Thoracic aorta (tissue), 2 donors: ENCODE results near the gene CHMP4A. TPM values are rescaled to one million over a fixed set of nuclear protein-coding genes. Genes with fewer than 3 reads are reported as not detected.

Experiments used
- ATAC-seq: fragments of 150-250 bp; one replicate; pipeline ENCODE4 v1.8.0; 2017; ENCODE audit warnings: low read depth; ENCODE audit not compliant: insufficient number of reproducible peaks, low FRiP score
- DNase-seq: peaks from one replicate; pipeline ENCODE4 v3.0.0-alpha.2; 2020; ENCODE audit warnings: low spot score
- H3K27ac ChIP-seq, 2 donors: fragments of 200-600 bp; sonication (generic); 1 replicate in 1 of 2; 2 replicates in 1 of 2; pipeline ENCODE4 v1.5.1; 2016; ENCODE audit warnings: mild to moderate bottlenecking in 2 of 2, moderate library complexity in 2 of 2
- H3K27me3 ChIP-seq: fragments of 200-600 bp; sonication (generic); replicated peaks from 2 replicates; pipeline ENCODE4 v1.6.0; 2016; ENCODE audit warnings: mild to moderate bottlenecking; ENCODE audit not compliant: insufficient read depth
- H3K36me3 ChIP-seq: fragments of 200-600 bp; sonication (generic); one replicate; pipeline ENCODE4 v1.5.1; 2016
- H3K4me1 ChIP-seq, 2 donors: fragments of 200-600 bp; sonication (generic); 1 replicate in 1 of 2; 2 replicates in 1 of 2; pipeline versions ENCODE4 v1.5.1 to v1.6.0; 2016; ENCODE audit warnings: low read depth in 2 of 2, mild to moderate bottlenecking in 1 of 2; ENCODE audit not compliant: control insufficient read depth in 1 of 2
- H3K4me3 ChIP-seq: fragments of 200-600 bp; sonication (generic); 2 replicates; pipeline ENCODE4 v1.5.1; 2016; ENCODE audit warnings: mild to moderate bottlenecking
- H3K9me3 ChIP-seq: fragments of 200-600 bp; sonication (generic); 2 replicates; pipeline ENCODE4 v1.5.1; 2016
- total RNA-seq, 2 donors: library from RNA; depleted of rRNA; stranded (reverse); fragments of >200 nt; gene quantifications; one replicate each; pipeline versions ENCODE4 v1.1.0 to v1.2.3, GENCODE V29; 2016
- TF ChIP-seq, protein P1 (sequence below): fragments of 200-600 bp; sonication (generic); IDR thresholded peaks from one replicate; pipeline ENCODE4 v1.5.1; 2019; ENCODE audit warnings: antibody characterized with exemption

CHMP4A gene
- total RNA-seq, 2 donors from 2014 or later, result 33.4 to 58.3 TPM

DNA sequence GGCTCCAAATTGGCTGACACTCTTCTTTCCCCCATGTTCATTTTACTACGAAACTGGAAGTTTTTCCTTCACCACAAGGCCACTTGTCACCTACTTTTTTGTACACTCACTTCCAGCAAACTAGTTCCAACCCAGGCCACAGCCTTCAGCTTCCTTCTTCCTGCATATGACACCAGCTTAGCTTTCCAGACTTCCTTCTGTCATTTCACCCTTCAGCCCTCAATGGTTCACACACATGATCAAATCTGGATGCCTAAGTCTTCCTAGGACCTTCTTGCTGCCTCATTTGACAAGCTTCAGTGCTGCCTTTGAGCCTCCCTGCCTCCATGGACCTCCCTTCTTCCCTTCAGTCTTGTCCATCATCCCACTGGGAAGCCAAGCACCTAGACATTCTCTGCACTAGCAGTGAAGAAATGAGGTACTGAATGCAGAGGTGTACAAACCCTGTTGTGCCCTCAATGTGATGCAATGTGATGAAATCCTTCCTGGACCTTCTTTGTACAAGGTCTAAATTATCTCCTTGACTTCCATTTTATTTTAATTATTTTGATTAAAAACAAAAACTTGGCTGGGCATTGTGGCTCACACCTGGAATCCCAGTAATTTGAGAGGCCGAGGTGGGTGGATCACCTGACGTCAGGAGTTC is 45.7 kb downstream of the CHMP4A start:
- ATAC-seq, result no peak
- H3K36me3 ChIP-seq, result peaks cover 43% of the 10 kb centered on the region
- H3K9me3 ChIP-seq, result no peaks in the 10 kb centered on the region

GRCh38 chr14:24165785-24166184 is 47.5 kb downstream of the CHMP4A start:
- Histone ChIP-seq H3K27me3 (no peaks in the 10 kb centered on the region), H3K9me3 (no peaks in the 10 kb centered on the region), H3K4me3 (no peak overlapping the region), H3K4me1 (peaks cover 15 to 34% of the 10 kb centered on the region in 2 donors), H3K27ac (no peak overlapping the region), H3K36me3 (peaks cover 43% of the 10 kb centered on the region)
- DNase-seq (no peak), ATAC-seq (no peak)
- TF ChIP-seq, protein P1, sequence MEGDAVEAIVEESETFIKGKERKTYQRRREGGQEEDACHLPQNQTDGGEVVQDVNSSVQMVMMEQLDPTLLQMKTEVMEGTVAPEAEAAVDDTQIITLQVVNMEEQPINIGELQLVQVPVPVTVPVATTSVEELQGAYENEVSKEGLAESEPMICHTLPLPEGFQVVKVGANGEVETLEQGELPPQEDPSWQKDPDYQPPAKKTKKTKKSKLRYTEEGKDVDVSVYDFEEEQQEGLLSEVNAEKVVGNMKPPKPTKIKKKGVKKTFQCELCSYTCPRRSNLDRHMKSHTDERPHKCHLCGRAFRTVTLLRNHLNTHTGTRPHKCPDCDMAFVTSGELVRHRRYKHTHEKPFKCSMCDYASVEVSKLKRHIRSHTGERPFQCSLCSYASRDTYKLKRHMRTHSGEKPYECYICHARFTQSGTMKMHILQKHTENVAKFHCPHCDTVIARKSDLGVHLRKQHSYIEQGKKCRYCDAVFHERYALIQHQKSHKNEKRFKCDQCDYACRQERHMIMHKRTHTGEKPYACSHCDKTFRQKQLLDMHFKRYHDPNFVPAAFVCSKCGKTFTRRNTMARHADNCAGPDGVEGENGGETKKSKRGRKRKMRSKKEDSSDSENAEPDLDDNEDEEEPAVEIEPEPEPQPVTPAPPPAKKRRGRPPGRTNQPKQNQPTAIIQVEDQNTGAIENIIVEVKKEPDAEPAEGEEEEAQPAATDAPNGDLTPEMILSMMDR, result no peak

More for the DNA sequence above, 45.7 kb downstream of the CHMP4A start:
- H3K4me3 ChIP-seq, result no peak overlapping the region
- DNase-seq, result no peak
- TF ChIP-seq, protein P1, result no peak
- no peaks in the 10 kb centered on the region for H3K27me3 ChIP-seq
- no peak overlapping the region for H3K27ac ChIP-seq
- H3K4me1 ChIP-seq, result peaks cover 8 to 33% of the 10 kb centered on the region in 2 donors

DNA sequence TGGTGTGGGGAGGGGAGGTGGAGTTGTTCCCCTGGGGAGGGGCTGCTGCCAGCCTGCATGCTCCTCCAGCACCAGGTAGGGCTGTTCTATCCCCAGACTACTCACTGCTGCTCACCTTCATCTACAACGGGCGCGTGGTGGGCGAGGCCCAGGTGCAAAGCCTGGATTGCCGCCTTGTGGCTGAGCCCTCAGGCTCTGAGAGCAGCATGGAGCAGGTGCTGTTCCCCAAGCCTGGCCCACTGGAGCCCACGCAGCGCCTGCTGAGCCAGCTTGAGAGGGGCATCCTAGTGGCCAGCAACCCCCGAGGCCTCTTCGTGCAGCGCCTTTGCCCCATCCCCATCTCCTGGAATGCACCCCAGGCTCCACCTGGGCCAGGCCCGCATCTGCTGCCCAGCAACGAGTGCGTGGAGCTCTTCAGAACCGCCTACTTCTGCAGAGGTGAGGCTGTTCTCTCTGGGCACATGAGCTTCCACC is 48.7 kb downstream of the CHMP4A start:
- TF ChIP-seq, protein P1, result no peak
- Histone ChIP-seq H3K27me3 (no peaks in the 10 kb centered on the region), H3K4me3 (no peak overlapping the region), H3K27ac (no peak overlapping the region), H3K4me1 (peaks cover 15 to 38% of the 10 kb centered on the region in 2 donors), H3K9me3 (no peaks in the 10 kb centered on the region), H3K36me3 (peaks cover 48% of the 10 kb centered on the region)
- ATAC-seq (no peak), DNase-seq (no peak)

DNA sequence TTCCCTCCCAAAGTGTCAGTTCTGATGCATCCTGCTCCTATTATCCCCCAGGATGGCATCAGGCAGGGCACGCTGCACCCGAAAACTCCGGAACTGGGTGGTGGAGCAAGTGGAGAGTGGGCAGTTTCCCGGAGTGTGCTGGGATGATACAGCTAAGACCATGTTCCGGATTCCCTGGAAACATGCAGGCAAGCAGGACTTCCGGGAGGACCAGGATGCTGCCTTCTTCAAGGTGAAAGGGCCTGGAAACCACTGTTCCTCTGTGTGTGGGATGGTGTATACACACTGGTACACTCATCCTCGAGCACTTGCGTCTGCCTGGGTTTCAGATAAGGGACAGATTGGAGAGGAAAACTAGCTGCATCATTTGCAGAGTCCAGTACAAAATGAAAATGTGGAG is 51.2 kb downstream of the CHMP4A start:
- no peaks in the 10 kb centered on the region for H3K27me3 ChIP-seq
- H3K36me3 ChIP-seq, result peaks cover 63% of the 10 kb centered on the region
- TF ChIP-seq, protein P1, result no peak
- peaks cover 15 to 38% of the 10 kb centered on the region in 2 donors for H3K4me1 ChIP-seq
- peak overlapping the region; percentile 90 for H3K4me3 ChIP-seq
- ATAC-seq, result no peak
- no peaks in the 10 kb centered on the region for H3K9me3 ChIP-seq
- no peak for DNase-seq
- H3K27ac ChIP-seq, result peak overlapping the region; percentile 87 to 88

GRCh38 chr14:24160850-24161804 is 52.2 kb downstream of the CHMP4A start, which contains the start of gene IRF9:
Gene IRF9, plus strand, starts transcription at chr14:24161265. Its CDS starts 880 bp downstream, at chr14:24162145.
- Histone ChIP-seq H3K36me3 (peaks cover 63% of the 10 kb centered on the region), H3K27me3 (no peaks in the 10 kb centered on the region), H3K9me3 (no peaks in the 10 kb centered on the region), H3K4me1 (peaks cover 15 to 38% of the 10 kb centered on the region in 2 donors), H3K4me3 (peak within 1 kb of the TSS; percentile 90), H3K27ac (peak within 1 kb of the TSS; percentile 87 to 88)
- TF ChIP-seq, protein P1, result peak; percentile 93
- ATAC-seq, result peak; percentile 90
- peak; percentile 93 for DNase-seq
